DMS 273 (cell line): Measurements from ENCODE around the gene XPO5.
"Not testable (repeated sequence)": the region's sequence is repeated elsewhere in the genome, so short reads cannot be mapped to it uniquely, and the experiment has no call there.

Source experiments
- DNase-seq: peaks from one replicate; lab custom pipeline; 2025; ENCODE audit not compliant: unreplicated experiment; lab: John Stamatoyannopoulos, UW

Gene XPO5

GRCh38 chr6:43498291-43498690 lies 77.5 kb downstream of the XPO5 start:
- DNase-seq, result not testable (repeated sequence)

- DNase-seq, result no peak
These were observed 78.1 kb downstream of the XPO5 start for GRCh38 chr6:43497689-43498088.

DNA sequence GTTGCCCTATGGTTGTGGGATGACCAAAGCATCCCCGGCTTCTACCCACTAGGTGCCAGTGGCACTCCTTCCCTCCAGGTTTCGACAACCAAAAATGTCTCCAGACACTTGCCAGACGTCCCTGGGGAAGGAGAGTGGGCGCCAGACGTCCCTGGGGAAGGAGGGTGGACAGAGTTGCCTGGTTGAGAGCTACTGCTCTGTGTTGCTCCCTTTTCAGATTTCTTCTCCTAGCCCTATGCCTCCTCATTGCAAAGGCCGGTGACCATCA lies 78.8 kb downstream of the XPO5 start:
- no peak for DNase-seq

DNA sequence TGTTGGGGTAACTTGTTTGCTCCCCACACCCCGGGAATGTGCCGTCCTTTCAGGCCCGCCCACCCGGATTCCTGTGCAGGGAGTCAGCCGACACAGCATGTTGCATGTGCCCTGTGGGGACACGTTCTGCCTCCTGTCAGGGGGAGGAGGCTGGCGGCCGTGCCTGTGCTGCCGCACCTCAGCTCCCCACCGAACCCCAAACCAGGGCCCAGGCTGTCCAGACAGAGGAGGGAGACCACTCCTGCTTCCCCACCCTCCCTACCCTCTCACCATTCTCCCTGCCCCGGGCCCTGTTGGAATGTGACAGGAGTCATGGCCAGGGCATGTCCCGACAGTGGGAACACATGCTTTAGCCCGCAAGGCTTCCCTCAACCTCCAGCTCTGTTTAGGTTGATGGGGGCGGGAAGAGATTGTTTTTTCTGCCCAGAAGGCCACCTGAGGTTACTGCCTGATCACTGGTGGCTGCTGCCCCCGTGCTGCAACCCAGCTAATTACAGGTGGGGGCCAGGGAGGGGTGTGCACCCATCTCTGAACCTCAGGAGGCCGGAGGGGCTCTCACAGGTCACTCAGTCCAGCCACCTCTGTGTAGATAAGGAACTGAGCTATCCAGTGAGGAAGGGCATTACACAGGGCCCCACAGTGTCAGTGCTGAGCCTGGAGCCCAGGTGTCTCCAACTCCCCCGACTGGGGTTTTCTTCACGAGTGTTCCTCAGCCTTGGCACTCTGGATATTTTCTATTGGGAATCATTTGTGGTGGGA lies 79.3 kb downstream of the XPO5 start:
- DNase-seq, result peak; percentile 80

DNA sequence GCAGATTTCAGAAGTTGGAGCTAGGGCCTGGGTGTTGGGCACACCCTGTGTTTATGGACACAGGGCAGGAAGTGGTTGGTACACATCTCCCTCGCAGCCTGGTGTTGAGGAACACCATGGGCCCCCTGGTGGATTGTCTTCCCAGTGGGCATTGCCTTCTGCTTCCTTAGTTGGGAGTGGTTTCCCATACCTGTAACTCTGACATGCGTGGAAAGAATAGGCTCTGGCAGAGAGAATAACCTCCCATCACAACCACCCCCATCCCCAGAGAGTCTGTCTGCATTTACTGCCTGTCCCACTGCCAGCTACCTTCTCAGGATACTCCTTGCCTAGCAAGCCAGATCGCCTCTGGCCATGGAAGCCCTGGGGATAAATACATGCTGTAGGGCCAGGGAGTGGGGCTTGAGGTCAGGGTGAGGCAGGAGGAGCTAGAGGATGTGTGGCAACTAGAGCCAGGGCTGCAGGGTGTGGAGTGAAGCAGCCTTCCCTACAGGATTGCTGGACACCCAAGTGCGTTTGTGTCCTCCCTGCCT lies 80.4 kb downstream of the XPO5 start:
- DNase-seq, result peak; percentile 53

DNA sequence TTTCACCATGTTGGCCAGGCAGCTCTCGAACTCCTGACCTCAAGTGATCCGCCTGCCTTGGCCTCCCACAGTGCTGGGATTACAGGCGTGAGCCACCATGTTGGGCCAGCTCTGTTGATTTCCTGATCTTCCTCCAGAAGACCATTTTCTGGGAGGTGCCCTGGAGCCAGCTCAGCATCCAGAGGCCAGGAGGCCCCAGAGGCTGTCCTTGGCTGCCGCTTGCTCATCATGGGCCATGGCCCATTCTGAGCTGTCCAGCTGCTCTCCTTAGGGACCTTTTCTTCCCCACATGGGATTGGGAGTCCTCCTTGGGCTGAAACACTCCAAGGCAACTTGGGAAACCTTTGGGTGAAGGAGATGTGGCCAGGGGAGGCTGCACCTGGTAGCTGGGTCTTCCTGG lies 81.1 kb downstream of the XPO5 start:
- DNase-seq, result no peak

DNA sequence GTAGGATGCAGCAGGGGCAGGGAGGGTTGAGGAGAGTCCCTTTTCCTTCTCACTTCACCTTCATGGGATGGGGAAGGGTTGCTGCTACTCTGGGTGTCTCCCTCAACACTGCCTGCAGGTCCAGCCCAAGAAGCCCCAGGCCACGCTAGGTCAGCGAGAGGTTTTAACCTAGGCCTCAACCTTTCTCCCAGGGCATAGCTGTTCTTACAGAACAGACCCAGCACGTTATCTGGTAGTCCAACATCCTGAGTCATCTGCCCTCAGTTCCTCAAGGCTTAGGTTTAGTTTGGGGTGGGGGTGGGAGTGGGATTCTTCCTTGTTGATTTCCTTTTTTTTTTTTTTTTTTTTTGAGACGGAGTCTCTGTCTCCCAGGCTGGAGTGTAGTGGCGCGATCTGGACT lies 81.5 kb downstream of the XPO5 start:
- DNase-seq, result no peak

GRCh38 chr6:43493833-43494232 lies 82.0 kb downstream of the XPO5 start:
- no peak for DNase-seq

DNA sequence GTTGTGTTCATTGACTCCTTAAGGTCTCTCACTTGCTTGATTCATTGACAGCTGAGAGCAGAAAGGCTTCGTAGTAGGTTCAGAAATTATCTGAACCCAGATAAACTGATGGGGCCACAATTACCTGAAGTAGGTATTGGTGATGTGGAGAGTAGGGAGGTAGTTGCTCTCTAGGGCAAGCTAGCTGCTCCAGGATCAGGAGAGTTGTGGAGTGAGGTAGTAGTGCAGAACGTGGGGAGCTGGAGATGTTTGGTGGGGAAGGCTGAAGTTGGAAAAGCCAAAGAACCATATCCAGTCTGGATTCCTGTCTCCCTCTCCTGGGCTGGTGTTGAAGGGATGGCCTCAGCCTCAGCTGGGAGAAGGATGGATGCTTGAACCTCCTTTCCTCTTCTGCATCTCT lies 82.6 kb downstream of the XPO5 start:
- no peak for DNase-seq

GRCh38 chr6:43492673-43493072 lies 83.2 kb downstream of the XPO5 start:
- no peak for DNase-seq

DNA sequence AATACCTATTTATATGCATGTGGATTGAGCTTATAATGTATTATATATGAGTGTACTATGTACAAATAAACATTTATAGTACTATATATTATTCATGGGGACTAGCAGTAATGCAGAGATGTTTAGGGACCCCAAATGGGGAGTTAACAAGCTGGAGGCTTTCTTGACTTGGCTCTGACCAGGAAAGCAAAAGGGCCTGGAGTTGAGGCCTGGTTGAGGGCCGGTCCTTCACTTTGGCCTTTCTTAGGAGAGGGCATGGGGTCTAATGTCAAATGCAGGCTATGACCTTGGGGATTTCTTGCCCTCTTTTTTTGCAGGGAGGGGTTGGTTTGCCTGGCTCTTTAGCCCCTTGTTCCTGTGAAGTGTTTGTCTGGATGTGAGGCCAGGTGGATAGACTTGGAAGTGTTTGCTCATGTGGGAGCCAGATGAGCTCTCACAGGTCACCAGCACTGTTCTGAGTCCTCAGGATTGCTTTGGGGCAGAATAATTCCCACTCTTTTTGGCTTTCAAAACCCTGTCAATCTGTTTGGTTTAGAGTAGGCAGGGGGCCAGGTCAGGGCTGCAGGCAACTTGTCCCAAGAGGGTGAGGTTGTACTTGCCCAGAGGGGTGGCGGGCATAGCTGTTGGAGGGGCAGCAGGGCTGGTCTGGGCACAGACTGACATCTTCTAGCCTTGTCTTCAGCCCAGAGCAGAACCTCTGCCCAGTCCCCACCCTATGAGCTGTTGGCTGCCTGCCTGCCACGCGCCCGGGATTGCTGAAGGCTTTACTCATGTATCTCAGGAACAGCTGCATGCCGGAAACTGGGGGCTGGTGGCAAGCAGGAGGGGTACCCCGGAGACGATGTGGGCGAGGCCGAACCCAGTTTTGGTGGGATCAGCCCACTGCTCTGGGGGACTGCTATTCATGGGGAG lies 83.8 kb downstream of the XPO5 start:
- DNase-seq, result peak; percentile 74

DNA sequence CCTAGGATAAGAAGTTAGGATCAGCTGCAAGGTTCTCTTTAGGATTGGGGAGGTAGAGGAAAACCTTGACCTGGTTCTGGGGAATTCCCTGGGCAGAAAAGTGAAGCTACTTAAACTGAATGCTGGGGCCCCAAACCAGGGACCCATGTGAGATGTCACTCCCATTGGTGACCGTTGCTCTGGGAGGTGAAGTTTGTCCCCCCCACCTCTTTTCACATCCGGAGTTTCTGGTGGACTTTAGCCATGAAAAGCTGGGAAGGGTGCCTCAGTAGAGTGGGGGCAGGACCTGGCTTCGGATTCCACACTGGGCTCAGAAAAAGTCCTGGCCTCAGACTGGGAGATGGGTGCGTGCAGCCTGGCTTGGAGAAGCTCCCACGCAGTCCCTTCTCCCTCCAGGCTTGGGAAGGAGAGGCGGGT lies 85.3 kb downstream of the XPO5 start:
- DNase-seq, result no peak

DNA sequence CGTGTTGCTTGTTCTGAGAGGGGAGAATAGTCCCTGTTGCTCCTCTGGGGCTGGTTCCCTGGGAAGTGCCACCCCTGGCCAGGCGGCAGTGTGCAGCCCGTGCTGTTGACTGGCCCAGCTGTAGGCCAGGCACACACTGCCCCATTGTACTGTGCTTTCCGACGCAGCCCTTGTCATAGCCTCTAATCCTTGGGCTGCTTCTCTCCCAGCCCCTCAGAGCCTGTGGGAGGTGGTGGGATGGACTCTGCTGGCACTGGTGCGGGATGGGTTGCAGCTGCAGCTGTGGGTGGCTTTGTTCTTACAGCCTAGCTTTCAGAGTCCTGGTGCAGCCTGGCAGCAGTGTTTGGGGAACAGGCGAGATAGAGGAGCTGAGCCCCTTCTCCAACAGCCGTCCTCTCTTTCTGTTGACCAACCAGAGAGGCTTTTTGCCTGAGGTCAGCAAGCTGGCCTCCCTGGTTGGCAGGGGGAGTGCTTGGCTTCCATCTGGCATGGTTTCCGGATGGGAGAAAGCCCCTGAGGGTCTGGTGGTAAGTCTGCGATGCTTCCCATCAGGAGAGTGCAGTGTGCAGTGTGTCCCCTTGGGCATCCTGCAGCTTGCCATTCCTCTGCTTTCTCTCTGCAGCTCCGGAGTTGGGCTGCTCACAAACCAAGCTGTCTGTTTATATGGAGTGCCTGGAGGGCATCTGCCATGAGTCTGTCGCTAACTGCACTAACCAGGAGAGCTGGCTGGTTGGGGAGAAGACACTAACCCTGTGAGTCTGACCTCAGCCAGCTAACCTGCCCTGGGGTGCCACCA lies 86.4 kb downstream of the XPO5 start:
- DNase-seq, result peak; percentile 30

- DNase-seq, result no peak
These were observed 87.1 kb downstream of the XPO5 start for GRCh38 chr6:43488667-43489276.

DNA sequence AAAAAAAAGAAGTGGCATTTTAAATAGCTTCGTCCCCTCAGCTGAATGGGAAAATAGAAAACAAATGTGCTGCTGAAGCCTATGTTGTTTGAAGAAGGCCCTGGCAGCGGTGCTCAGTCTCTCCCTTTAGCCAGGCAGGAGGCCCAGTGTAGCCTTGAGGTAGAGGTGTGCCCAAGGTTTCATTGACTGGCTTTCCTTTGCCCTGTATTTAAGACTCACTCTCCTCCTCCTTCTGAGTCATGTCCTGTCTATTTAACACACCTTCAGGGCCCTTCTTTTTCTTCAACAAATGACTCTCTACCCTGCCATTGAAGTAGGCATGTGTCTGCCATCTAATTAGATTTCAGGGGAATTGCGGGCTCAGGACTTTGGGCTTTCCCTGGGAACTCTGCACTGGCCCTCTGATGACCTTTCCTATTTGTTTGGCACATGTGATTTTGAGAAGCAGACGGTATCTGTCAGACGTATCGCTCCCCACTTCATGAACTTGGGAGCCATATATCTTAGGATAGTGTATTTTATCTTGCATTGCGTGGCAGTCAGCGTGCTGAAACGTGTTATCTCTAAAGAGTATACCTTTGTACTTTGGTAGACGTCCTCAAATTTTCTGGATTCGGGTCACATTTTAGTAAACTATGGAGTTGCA lies 94.1 kb downstream of the XPO5 start:
- no peak for DNase-seq

DNA sequence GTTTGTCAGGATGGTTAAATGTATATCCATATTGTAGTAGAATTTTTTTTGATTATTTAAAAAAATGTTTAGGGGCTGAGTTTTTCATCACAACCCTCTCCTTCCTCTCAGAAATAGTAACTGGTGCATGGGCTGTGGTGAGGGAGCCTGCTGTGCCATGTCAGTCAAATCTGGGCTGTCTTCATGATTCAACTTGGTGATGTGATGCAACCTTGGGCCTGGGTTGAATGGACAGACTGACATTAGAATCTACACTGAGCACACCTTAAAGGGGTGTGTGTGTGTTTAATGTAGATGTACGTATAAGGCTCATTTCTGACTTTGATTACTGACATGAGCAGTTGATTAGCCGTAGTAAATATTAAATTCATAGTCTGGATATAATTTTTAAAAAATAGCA lies 94.8 kb downstream of the XPO5 start:
- DNase-seq, result no peak

GRCh38 chr6:43478008-43478372 lies 97.8 kb downstream of the XPO5 start:
- peak; percentile 84 for DNase-seq

DNA sequence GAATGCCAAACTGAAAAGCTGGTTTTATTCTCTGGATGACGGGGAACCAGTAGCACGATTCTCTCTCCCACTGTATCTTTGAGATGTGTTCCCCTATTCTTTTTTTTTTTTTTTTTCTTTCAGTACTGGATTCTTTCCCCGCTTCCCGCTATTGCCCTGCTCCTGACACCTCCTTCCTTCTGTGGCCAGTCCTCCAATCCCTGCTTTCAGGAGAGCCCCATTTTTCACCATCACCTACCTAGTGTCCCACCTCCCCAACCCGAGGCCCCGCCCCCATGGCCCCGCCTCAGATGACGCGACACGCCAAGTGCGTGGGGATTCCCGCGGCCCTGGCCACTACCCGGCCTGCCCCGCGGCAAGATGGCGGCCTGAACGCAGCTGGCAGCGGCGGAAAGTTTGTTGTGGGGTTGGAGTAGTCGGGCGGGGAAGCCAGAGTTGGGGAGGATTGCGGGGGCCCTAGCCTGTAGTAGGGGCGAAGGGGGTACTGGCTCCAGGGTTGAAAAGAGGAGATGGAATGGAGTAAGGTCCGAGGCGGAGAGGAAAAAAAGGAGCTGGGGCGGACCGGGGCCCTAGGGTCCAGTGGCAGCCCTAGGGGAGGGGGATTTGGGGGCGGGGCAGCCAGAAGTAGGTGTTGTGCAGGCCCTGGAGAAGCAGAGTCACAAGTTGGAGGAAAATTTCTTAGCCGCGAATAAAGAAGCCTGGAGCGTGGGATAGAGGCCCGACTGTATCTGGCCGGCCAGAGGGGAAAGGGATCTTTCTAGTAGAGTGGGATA lies 98.4 kb downstream of the XPO5 start, which contains the start of gene TJAP1:
TSS of gene TJAP1 (plus strand) at position 336 of the 773 bp plus-strand sequence. CDS start 21,432 bp downstream, outside the sequence.
- DNase-seq, result peak; percentile 95

DNA sequence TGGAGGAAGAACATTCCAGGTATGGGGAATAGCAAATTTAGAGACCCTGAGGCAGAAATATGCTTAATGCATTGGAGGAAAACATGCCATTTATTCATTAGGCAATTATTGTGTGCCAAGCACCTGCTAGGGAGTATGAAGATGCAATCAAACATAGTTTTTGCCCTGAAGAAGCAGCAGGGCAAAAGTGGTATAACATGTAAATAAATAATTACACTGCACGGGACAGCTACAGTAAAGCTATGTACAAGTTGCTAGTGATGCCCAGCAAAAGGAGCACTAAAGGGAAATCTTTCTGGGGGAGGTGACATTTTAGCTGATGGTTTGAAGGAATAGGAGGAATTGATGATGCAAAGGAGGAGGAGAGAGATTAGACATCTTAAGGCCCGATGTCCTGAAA lies 99.1 kb downstream of the XPO5 start:
- peak; percentile 30 for DNase-seq

DNA sequence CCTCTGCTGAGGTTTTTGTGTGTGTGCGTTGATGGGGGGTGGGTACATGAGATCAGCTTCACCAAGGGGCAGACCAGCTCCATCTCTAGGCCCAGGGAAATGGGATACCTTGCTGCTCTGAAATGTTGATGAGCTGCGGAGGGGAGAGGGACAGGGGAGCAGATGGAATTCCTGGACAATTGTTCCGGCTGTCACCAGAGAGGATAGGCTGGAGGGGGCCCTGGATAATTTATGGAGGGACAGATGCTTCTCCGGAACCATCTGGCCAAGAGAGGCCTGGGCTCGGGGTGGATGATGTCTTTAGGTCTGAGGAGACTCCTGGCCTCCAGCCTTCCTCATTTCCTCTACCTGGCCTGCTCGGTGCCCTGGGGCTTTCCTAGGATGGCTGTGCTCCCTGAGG lies 100.3 kb downstream of the XPO5 start:
- peak; percentile 94 for DNase-seq
